Osteoblast (primary cell): Measurements from ENCODE around the gene FAT1. TPM values are rescaled to one million over a fixed set of nuclear protein-coding genes. Genes with fewer than 3 reads are reported as not detected.

ENCODE experiments used
- DNase-seq: peaks from one replicate; pipeline ENCODE4 v3.0.0; 2011; ENCODE audit warnings: low spot score, mixed read lengths; ENCODE audit not compliant: insufficient read length; ENCODE audit errors: missing footprints
- H2AFZ ChIP-seq: 2 replicates; pipeline ENCODE4 v1.6.0; 2011; ENCODE audit warnings: mild to moderate bottlenecking, low read length
- H3K27ac ChIP-seq: 2 replicates; pipeline ENCODE4 v1.5.1; 2011; ENCODE audit warnings: mild to moderate bottlenecking, low read depth, low read length, moderate library complexity
- H3K27me3 ChIP-seq: 2 replicates; pipeline ENCODE4 v1.6.0; 2012; ENCODE audit warnings: mild to moderate bottlenecking, control low read depth, inconsistent platforms, low read length, moderate library complexity; ENCODE audit not compliant: insufficient read depth
- H3K36me3 ChIP-seq: 2 replicates; pipeline ENCODE4 v1.5.1; 2011; ENCODE audit warnings: mild to moderate bottlenecking, low read length, control low read depth, moderate library complexity; ENCODE audit not compliant: insufficient read depth
- H3K4me1 ChIP-seq: 2 replicates; pipeline ENCODE4 v1.5.1; 2011; ENCODE audit warnings: mild to moderate bottlenecking, low read length, control low read depth, moderate library complexity; ENCODE audit not compliant: insufficient read depth
- H3K4me2 ChIP-seq: 2 replicates; pipeline ENCODE4 v1.6.0; 2011; ENCODE audit warnings: mild to moderate bottlenecking, low read length; ENCODE audit not compliant: insufficient read depth
- H3K4me3 ChIP-seq: fragments of 200-600 bp; sonication (generic); 3 replicates; pipeline ENCODE4 v1.5.1; 2012; ENCODE audit warnings: mild to moderate bottlenecking, low read length, inconsistent platforms; ENCODE audit not compliant: insufficient read depth
- H3K79me2 ChIP-seq: 2 replicates; pipeline ENCODE4 v1.6.0; 2012; ENCODE audit warnings: mild to moderate bottlenecking, low read length, control low read depth, inconsistent platforms; ENCODE audit not compliant: insufficient read depth
- H3K9me3 ChIP-seq: 2 replicates; pipeline ENCODE4 v1.5.1; 2011; ENCODE audit warnings: low read depth, low read length, control low read depth
- H4K20me1 ChIP-seq: 2 replicates; pipeline ENCODE4 v1.6.0; 2012; ENCODE audit warnings: mild to moderate bottlenecking, low read length, control low read depth; ENCODE audit not compliant: insufficient read depth
- total RNA-seq: library from RNA; depleted of rRNA; stranded (reverse); fragments of >200 nt; gene quantifications from 2 replicates; pipeline ENCODE4 v1.2.3, GENCODE V29; 2012
- TF ChIP-seq, protein P1 (sequence below): IDR thresholded peaks from 2 replicates; pipeline ENCODE4 v1.5.1; 2011; ENCODE audit warnings: mild to moderate bottlenecking, low read depth, low read length, moderate library complexity; ENCODE audit errors: extremely low read depth

FAT1 gene
- total RNA-seq, 1 donor = 522 TPM

DNA sequence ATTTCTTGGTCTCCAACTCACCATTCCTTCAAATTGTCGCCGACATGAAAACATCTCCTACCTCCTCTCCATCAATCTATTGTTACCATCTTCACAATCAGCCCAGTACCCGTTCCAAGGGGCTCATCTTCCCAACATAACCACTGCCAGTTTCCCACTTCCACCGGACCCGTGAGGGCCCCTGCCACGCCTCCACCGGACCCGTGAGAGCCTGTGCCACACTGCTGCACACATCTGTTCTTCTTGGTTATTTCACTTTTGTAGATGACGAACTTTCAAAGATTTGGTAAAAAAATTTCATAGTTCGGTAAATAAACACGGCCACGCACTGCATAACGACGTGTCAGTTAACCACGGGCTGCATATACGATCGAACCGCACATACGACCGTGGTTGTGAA lies 65.0 kb downstream of the FAT1 start:
- Histone ChIP-seq H3K4me3 (no peak overlapping the region), H3K79me2 (peaks cover 91% of the 10 kb centered on the region), H2AFZ (no peak overlapping the region), H3K9me3 (no peaks in the 10 kb centered on the region), H4K20me1 (peaks cover 8% of the 10 kb centered on the region), H3K36me3 (peaks cover 32% of the 10 kb centered on the region), H3K27ac (no peak overlapping the region), H3K4me1 (no peaks in the 10 kb centered on the region), H3K4me2 (no peak overlapping the region), H3K27me3 (no peaks in the 10 kb centered on the region)
- no peak for DNase-seq
- TF ChIP-seq, protein P1, sequence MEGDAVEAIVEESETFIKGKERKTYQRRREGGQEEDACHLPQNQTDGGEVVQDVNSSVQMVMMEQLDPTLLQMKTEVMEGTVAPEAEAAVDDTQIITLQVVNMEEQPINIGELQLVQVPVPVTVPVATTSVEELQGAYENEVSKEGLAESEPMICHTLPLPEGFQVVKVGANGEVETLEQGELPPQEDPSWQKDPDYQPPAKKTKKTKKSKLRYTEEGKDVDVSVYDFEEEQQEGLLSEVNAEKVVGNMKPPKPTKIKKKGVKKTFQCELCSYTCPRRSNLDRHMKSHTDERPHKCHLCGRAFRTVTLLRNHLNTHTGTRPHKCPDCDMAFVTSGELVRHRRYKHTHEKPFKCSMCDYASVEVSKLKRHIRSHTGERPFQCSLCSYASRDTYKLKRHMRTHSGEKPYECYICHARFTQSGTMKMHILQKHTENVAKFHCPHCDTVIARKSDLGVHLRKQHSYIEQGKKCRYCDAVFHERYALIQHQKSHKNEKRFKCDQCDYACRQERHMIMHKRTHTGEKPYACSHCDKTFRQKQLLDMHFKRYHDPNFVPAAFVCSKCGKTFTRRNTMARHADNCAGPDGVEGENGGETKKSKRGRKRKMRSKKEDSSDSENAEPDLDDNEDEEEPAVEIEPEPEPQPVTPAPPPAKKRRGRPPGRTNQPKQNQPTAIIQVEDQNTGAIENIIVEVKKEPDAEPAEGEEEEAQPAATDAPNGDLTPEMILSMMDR = no peak

GRCh38 chr4:186657764-186658163 lies 65.9 kb downstream of the FAT1 start:
- TF ChIP-seq, protein P1 = no peak
- Histone ChIP-seq H3K4me1 (no peaks in the 10 kb centered on the region), H3K27ac (no peak overlapping the region), H3K79me2 (peaks cover 96% of the 10 kb centered on the region), H4K20me1 (peaks cover 9% of the 10 kb centered on the region), H2AFZ (no peak overlapping the region), H3K4me2 (no peak overlapping the region), H3K27me3 (no peaks in the 10 kb centered on the region), H3K36me3 (peaks cover 29% of the 10 kb centered on the region), H3K4me3 (no peak overlapping the region), H3K9me3 (no peaks in the 10 kb centered on the region)
- no peak for DNase-seq

DNA sequence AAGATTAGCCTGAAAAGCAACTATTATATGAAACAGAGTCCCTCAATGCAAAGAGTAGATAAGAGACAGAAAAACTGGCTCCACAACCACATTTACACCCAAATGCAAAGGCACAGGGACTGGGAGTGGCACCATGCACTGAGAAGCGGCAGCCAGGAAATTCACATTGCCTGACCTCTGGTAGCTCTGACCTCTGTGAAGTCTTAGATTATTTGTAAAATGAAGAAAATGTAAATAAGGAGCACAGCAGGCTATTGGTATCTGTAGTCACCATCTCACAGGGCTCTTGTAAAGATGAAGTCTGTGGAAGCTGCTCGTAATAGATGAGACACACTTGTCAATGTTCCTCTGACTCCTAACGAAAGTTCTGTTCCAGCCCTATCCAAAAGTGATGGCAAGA lies 69.7 kb downstream of the FAT1 start:
- Histone ChIP-seq H3K4me2 (no peak overlapping the region), H3K27me3 (no peaks in the 10 kb centered on the region), H3K36me3 (peaks cover 7% of the 10 kb centered on the region), H3K27ac (no peak overlapping the region), H3K4me1 (peaks cover 7% of the 10 kb centered on the region), H2AFZ (no peak overlapping the region), H4K20me1 (peaks cover 25% of the 10 kb centered on the region), H3K9me3 (no peaks in the 10 kb centered on the region), H3K79me2 (peaks cover 91% of the 10 kb centered on the region), H3K4me3 (no peak overlapping the region)
- TF ChIP-seq, protein P1 = no peak
- DNase-seq = no peak

- H3K79me2 ChIP-seq = peaks cover 87% of the 10 kb centered on the region
- peak overlapping the region; percentile 18 for H3K27ac ChIP-seq
- peak overlapping the region; percentile 53 for H3K4me3 ChIP-seq
These were observed 72.0 kb downstream of the FAT1 start for GRCh38 chr4:186651624-186652023.

More at GRCh38 chr4:186651624-186652023, 72.0 kb downstream of the FAT1 start:
- Histone ChIP-seq H3K36me3 (peaks cover 16% of the 10 kb centered on the region), H3K9me3 (no peaks in the 10 kb centered on the region), H3K27me3 (no peaks in the 10 kb centered on the region), H4K20me1 (peaks cover 22% of the 10 kb centered on the region), H3K4me2 (peak overlapping the region; percentile 77), H2AFZ (no peak overlapping the region), H3K4me1 (peaks cover 7% of the 10 kb centered on the region)
- TF ChIP-seq, protein P1 = no peak
- DNase-seq = no peak
